ENCODE data around the gene F11. TPM values are rescaled to one million over a fixed set of nuclear protein-coding genes. Genes with fewer than 3 reads are reported as not detected.
"Not testable (repeated sequence)": the region's sequence is repeated elsewhere in the genome, so short reads cannot be mapped to it uniquely, and the experiment has no call there.

F11 gene
- polyA plus RNA-seq, 6 donors from 2014 or later = not detected

GRCh38 chr4:186240848-186241491, 25.0 kb upstream of the F11 start:
- ATAC-seq (ENCODE audit: low read depth in 2 of 2) (no peak), DNase-seq (no peak)
- H3K9me3 Mint-ChIP-seq = peaks cover 0 to 7% (median 3%) of the 10 kb centered on the region in 7 donors
- peaks cover 0 to 7% (median 3%) of the 10 kb centered on the region in 3 donors for H3K27me3 Mint-ChIP-seq
- H3K4me3 Mint-ChIP-seq = no peak overlapping the region
- H3K36me3 Mint-ChIP-seq = peaks cover 0 to 5% of the 10 kb centered on the region in 2 donors
- H3K4me1 Mint-ChIP-seq = no peaks in the 10 kb centered on the region
- no peak overlapping the region for H3K27ac Mint-ChIP-seq

DNA sequence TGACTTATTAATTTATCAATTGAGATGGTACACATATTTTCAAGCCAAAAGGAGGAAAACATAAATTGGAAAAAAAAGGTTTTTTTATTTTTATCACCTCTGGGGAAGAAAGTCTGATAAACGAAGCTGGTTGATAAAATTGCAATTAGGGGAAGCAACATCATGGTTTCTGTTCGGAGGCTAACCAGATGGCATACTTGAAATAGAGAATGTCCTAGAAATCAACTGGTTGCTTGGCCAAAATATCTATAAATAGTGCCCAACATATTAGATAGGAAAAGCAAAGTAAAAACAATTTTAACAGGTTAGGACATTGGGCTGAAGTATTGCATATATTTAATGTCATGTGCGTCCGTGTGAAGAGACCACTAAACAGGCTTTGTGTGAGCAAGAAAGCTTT, 24.4 kb upstream of the F11 start:
- no peak for ATAC-seq (ENCODE audit: low read depth in 2 of 2)
- Mint-ChIP-seq H3K4me3 (no peak overlapping the region), H3K27me3 (peaks cover 0 to 12% (median 9%) of the 10 kb centered on the region in 3 donors), H3K36me3 (peaks cover 0 to 11% of the 10 kb centered on the region in 2 donors), H3K27ac (no peak overlapping the region), H3K9me3 (peaks cover 0 to 13% (median 9%) of the 10 kb centered on the region in 7 donors), H3K4me1 (no peaks in the 10 kb centered on the region)
- DNase-seq = no peak

- not testable (repeated sequence) for H3K27ac Mint-ChIP-seq; H3K4me1 Mint-ChIP-seq; H3K4me3 Mint-ChIP-seq; ATAC-seq (ENCODE audit: low read depth in 2 of 2); DNase-seq
- peaks cover 0 to 16% (median 13%) of the 10 kb centered on the region in 7 donors for H3K9me3 Mint-ChIP-seq
- peaks cover 0 to 14% (median 13%) of the 10 kb centered on the region in 3 donors for H3K27me3 Mint-ChIP-seq
- H3K36me3 Mint-ChIP-seq = peaks cover 0 to 14% of the 10 kb centered on the region in 2 donors
Measured at GRCh38 chr4:186242031-186242430, 24.0 kb upstream of the F11 start.

- DNase-seq (no peak), ATAC-seq (ENCODE audit: low read depth in 2 of 2) (no peak)
- Mint-ChIP-seq H3K4me1 (no peaks in the 10 kb centered on the region), H3K36me3 (peaks cover 0 to 14% of the 10 kb centered on the region in 2 donors), H3K27ac (no peak overlapping the region), H3K9me3 (peaks cover 0 to 16% (median 13%) of the 10 kb centered on the region in 7 donors), H3K27me3 (peaks cover 0 to 15% (median 7%) of the 10 kb centered on the region in 3 donors), H3K4me3 (no peak overlapping the region)
Measured at GRCh38 chr4:186243331-186243730, 22.7 kb upstream of the F11 start.

- Mint-ChIP-seq H3K4me1 (no peaks in the 10 kb centered on the region), H3K36me3 (peaks cover 0 to 14% of the 10 kb centered on the region in 2 donors), H3K4me3 (no peak overlapping the region), H3K9me3 (peaks cover 0 to 16% (median 13%) of the 10 kb centered on the region in 7 donors), H3K27ac (no peak overlapping the region), H3K27me3 (peaks cover 0 to 15% (median 7%) of the 10 kb centered on the region in 3 donors)
- no peak for ATAC-seq (ENCODE audit: low read depth in 2 of 2)
- no peak for DNase-seq
Measured at GRCh38 chr4:186244835-186245234, 21.2 kb upstream of the F11 start.

DNA sequence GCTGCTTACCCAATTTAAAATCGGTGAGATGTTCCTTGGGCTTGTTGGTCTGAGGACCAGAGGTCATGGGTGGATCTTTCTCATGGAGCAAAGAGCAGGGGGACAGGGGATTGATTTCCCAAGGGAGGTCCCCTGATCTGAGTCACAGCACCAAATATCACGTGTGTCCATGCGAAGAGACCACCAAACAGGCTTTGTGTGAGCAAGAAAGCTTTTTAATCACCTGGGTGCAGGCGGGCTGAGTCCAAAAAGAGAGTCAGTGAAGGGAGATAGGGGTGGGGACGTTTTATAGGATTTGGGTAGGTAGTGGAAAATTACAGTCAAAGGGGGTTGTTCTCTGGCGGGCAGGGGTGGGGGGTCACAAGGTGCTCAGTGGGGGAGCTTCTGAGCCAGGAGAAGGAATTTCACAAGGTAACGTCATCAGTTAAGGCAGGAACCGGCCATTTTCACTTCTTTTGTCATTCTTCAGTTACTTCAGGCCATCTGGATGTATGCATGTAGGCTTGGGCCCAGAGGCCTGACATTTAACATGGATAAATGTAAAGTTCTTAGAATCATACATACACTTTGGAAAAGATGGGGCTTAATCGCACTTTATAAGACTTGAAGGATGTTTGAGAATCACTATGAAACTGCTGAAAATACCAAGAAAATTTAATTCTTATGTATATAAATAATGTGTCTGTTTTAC, 18.8 kb upstream of the F11 start:
- H3K27ac Mint-ChIP-seq = peak overlapping the region in 1 of 6 donors; percentile 29
- not testable (repeated sequence) for H3K4me1 Mint-ChIP-seq; H3K4me3 Mint-ChIP-seq; ATAC-seq (ENCODE audit: low read depth in 2 of 2); DNase-seq
- peaks cover 0 to 16% (median 13%) of the 10 kb centered on the region in 7 donors for H3K9me3 Mint-ChIP-seq
- peaks cover 0 to 14% of the 10 kb centered on the region in 2 donors for H3K36me3 Mint-ChIP-seq
- peaks cover 0 to 15% (median 7%) of the 10 kb centered on the region in 3 donors for H3K27me3 Mint-ChIP-seq

GRCh38 chr4:186248643-186249042, 17.3 kb upstream of the F11 start:
- ATAC-seq (ENCODE audit: low read depth in 2 of 2) = no peak
- Mint-ChIP-seq H3K9me3 (peaks cover 0 to 16% (median 13%) of the 10 kb centered on the region in 7 donors), H3K36me3 (peaks cover 0 to 14% of the 10 kb centered on the region in 2 donors), H3K4me3 (no peak overlapping the region), H3K27me3 (peaks cover 0 to 15% (median 7%) of the 10 kb centered on the region in 3 donors), H3K27ac (no peak overlapping the region), H3K4me1 (no peaks in the 10 kb centered on the region)
- no peak for DNase-seq

DNA sequence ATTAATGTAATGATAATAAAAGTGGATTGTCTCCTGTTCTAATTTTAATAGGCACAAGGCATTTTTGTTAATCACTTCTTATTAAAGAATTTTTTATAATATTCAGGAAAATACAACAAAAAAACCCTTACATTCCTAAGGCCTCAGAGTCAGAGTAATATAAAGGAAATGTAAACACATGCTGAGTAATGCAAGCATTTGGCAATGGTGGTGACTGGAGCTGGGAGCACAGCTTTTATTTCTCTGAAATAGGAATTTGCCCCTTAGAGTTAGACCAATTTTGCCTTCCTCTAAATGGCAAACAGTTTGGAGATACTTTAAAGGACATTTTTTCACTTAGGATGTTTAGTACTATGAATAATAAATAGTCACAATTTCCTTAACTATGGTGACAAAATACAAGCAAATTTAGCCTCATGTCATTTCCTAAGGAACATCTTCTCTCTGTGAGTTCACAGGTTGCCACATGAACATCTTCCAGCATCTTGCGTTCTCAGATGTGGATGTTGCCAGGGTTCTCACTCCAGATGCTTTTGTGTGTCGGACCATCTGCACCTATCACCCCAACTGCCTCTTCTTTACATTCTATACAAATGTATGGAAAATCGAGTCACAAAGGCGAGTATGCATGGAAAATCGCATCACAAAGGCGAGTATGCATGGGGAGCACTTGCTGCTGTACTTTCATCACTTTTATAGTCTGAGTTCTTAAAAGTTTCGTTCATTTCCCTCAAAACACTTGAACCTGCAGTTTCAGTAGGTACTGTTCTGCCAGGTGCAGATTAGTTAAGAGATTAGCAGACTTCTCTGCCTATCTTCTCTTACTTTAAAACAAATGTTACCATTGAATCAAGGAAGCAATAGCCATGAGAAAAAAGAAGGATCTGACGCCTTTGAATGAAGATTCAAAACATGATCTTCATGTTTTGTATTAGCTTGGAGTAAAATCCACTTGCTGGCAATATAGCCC, 15.9 kb upstream of the F11 start:
- H3K36me3 Mint-ChIP-seq = peaks cover 0 to 14% of the 10 kb centered on the region in 2 donors
- H3K27me3 Mint-ChIP-seq = peaks cover 0 to 15% (median 7%) of the 10 kb centered on the region in 3 donors
- no peak overlapping the region for H3K27ac Mint-ChIP-seq
- H3K4me1 Mint-ChIP-seq = no peaks in the 10 kb centered on the region
- H3K9me3 Mint-ChIP-seq = peaks cover 0 to 16% (median 13%) of the 10 kb centered on the region in 7 donors
- H3K4me3 Mint-ChIP-seq = no peak overlapping the region
- no peak for DNase-seq
- ATAC-seq (ENCODE audit: low read depth in 2 of 2) = no peak

DNA sequence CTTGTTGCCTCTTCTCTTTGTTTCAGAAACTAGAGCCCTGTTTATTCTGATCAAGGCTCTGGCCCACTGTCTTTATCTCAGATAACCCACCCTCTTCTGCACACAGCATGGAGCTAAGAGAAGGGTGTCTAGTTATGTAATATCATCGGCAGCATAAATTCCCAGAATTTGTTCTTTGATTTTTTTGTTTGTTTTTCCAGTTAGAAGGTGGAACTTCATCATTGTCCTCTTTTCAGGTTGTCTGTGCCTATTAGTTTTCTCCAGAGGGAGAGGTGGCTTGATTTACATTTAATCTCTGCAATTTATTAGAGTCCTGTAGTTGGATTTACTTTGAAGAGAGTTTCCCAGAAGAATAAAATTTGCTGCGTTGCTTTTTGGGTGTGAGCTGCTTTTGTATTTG, 15.2 kb upstream of the F11 start:
- H3K4me3 Mint-ChIP-seq = no peak overlapping the region
- H3K27me3 Mint-ChIP-seq = peaks cover 0 to 14% (median 7%) of the 10 kb centered on the region in 3 donors
- no peak for ATAC-seq (ENCODE audit: low read depth in 2 of 2)
- H3K36me3 Mint-ChIP-seq = peaks cover 0 to 12% of the 10 kb centered on the region in 2 donors
- DNase-seq = no peak
- H3K4me1 Mint-ChIP-seq = no peaks in the 10 kb centered on the region
- peaks cover 0 to 14% (median 9%) of the 10 kb centered on the region in 7 donors for H3K9me3 Mint-ChIP-seq
- no peak overlapping the region for H3K27ac Mint-ChIP-seq

DNA sequence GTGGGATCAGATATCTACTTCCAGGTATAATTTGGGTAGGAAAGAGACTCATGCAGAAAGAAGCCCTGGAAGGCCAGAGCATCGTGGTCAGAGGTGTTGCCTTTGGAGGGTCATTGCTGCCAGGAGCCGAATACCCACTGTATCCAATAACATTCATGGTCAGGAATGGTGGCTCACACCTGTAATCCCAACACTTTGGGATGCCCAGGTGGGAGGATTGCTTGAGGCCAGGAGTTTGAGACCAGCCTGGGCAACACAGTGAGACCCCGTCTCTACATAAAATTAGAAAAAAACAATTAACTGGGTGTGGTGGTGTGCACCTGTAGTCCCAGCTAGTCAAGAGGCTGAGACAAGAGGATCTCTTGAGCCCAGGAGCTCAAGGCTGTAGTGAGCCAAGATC, 10.9 kb upstream of the F11 start:
- Mint-ChIP-seq H3K27me3 (no peaks in the 10 kb centered on the region), H3K9me3 (peaks cover 0 to 1% (median 0%) of the 10 kb centered on the region in 7 donors), H3K36me3 (no peaks in the 10 kb centered on the region), H3K27ac (no peak overlapping the region), H3K4me3 (no peak overlapping the region), H3K4me1 (no peaks in the 10 kb centered on the region)
- no peak for DNase-seq
- no peak for ATAC-seq (ENCODE audit: low read depth in 2 of 2)

DNA sequence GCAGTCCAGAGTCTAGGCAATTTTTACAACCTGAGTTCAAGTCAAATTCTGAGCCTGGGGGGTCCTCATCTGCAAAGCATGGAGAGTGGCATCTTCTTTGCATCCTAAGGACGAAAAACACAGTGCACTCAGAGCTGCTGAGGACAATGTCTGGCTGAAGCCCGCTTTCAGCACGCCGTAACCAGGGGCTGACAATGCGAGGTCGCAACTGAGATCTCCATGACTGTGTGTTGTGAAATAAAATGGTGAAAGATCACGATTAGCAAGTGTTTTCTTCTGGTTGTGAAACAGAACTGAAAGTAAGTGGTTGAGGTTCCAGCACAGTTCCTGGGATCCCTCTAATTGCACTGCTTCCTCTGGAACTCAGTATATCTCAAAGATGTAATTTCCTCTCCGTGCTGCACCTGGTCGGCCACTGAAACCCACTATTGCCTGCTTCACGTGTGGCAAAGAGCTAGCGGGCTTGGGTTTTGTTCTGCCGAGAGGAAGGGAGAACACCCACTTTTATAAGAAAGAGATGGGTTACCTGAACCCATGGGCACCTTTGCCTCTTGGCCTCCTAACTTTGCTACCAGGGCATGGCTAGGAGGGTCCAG, 7.7 kb upstream of the F11 start:
- Mint-ChIP-seq H3K27me3 (peaks cover 0 to 12% (median 4%) of the 10 kb centered on the region in 3 donors), H3K4me3 (no peak overlapping the region), H3K27ac (peak overlapping the region in 1 of 6 donors; percentile 30), H3K36me3 (no peaks in the 10 kb centered on the region), H3K9me3 (peaks cover 0 to 4% (median 0%) of the 10 kb centered on the region in 7 donors), H3K4me1 (no peaks in the 10 kb centered on the region)
- no peak for DNase-seq
- ATAC-seq (ENCODE audit: low read depth in 2 of 2) = no peak

DNA sequence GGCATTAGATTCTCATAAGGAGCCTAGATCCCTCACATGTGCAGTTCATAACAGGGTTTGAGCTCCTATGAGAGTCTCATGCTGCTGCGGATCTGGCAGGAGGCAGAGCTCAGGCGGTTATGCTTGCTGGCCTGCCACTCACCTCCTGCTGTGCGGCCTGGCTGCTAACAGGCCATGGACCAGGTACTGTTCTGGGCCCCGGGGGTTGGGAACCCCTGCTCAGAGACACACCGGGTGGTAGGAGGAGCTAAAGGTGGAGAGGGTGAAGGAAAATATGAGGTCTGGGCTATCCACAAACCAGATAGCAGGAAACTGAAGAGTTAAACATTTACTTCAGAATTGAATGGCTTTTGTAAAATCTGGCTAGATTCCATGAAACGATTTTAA, 5.9 kb upstream of the F11 start:
- Mint-ChIP-seq H3K4me1 (no peaks in the 10 kb centered on the region), H3K36me3 (no peaks in the 10 kb centered on the region), H3K9me3 (peaks cover 0 to 4% (median 0%) of the 10 kb centered on the region in 7 donors), H3K4me3 (no peak overlapping the region), H3K27me3 (peaks cover 3 to 26% (median 11%) of the 10 kb centered on the region in 3 donors), H3K27ac (no peak overlapping the region)
- DNase-seq (no peak), ATAC-seq (ENCODE audit: low read depth in 2 of 2) (no peak)
